NCI-H2227 treated with DMSO at 0.1 percent for 48 hours (cell line): Measurements from ENCODE around the gene TTBK2.

ENCODE experiments used
- DNase-seq: peaks from one replicate; lab custom pipeline; 2025; lab: John Stamatoyannopoulos, UW

TTBK2 gene

DNA sequence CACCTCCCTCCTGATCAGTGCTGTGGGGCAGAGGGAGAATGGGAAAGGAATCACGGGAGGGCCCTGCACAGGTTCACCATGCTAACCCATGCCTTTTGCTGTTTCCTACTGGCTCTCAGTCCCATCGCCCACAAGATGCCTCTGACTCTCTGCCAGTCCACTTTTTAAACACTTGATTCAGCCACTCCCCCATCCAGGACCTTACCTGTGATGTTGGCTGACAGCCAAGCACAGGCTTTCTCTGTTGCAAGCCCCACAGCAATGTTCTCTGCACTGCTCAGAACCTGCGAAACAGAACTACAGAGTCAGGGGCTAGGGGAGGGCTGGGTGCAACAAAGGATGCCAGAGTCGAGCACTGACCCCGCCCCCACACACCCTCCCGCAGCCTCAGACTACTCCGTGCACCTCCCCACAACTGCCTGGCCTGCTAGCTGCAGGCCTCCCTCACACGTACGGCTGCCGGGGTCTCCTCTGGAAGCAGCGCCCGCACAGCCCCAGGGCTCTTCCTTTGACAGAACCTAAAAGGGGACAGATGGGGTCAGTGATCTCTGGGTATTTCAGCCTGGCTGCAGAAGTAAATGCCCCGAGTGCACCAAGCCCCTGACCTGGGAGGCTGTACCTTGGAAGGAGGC is 192.7 kb downstream of the TTBK2 start:
- DNase-seq, result no peak

DNA sequence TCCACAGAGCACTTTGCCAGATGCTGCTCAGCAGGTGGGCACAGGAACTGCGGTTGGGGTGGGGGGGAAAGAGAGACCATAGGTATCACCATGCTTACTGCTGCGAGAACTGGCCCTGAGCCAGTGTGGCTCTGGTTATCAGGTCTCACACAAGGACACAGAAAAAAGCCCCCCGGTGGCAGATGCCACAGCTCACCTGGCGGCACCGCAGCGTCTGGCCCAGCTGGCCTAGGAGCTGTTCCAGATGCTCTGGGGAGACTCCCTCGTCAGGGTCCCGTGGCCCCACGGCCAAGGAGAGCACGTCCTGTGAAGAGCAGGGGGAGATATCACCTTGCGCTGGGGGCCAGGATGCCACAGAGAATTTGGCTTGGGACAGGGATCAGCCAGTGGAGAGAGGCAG is 194.5 kb downstream of the TTBK2 start:
- no peak for DNase-seq

DNA sequence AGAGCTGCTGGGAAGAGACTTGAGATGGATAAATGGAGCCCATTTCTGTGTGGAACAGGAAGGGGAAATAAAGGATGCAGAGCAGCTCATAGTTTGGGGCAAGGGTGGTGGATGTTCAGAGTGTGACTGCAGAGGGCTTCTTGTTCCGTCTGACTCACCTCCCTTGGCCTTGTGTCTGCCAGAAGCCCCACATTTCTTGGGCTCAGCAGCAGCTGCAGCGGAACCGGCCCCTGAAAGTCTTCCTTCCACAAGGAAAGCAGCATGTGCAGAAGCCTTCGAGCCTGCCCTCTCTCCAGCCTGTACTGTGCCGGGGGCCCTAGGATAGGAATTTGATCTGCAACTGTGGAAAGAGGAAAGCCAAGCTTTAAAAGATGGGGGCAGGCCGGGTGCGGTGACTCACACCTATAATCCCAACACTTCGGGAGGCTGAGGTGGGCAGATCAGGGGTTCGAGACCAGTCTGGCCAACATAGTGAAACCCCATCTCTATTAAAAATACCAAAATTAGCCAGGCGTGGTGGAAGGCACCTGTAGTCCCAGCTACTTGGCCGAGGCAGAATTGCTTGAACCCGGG is 195.2 kb downstream of the TTBK2 start:
- DNase-seq, result no peak

DNA sequence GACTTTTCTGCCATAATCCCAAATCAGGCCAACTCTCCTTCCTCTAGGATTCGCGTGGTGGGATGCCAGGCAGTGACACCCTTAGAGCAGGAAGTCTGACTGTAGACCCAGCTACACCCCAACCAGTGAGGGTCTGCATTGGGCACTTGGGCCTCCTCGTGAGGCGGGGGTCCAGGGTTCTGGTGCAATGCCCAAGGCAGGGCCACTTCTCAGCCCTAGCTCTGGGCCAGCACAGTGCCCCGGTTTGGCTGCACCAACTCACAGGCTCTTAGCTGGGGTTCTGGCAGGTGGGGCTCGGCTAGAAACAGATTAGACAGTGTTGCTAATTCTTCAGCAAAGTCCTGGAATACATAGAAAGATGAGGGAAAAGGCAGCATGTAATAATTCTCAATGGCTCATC is 196.3 kb downstream of the TTBK2 start:
- no peak for DNase-seq

DNA sequence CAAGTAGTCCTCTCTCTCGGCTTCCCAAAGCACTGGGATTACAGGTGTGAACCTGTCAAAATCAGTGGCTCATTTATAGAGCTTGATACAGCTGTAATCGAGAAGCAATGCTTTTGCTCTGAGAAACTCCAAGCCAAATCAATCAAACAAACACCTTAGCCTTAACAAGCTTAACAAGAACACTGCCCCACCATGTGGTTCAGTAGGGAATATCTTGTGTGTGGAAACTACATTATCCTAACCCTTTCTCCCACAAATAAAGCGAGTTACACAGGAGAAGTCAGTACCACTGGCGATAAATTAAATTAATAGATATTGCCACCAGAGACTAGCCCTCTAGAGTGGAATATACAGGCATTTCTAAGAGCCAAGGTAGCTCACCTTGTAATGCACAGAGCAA is 197.5 kb downstream of the TTBK2 start:
- no peak for DNase-seq

DNA sequence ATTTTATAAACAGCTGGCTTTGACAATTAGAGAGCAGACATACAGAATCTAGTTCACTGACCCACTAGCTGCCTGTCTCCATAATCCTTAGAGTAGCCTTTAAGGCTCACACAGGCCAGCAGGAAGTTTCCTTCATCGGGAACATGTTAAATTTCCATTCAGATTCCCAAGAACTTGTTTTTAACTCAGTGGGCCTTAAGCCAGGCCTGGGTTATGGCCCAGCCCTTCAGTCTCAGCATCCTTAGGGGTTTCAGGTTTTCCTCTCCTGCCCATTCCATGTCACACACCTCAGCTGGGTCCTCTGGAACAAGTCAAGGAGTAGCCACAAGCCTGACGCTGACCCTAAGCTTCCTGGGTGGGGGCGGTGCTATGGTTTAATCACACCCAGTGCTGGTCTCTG is 198.7 kb downstream of the TTBK2 start:
- no peak for DNase-seq

DNA sequence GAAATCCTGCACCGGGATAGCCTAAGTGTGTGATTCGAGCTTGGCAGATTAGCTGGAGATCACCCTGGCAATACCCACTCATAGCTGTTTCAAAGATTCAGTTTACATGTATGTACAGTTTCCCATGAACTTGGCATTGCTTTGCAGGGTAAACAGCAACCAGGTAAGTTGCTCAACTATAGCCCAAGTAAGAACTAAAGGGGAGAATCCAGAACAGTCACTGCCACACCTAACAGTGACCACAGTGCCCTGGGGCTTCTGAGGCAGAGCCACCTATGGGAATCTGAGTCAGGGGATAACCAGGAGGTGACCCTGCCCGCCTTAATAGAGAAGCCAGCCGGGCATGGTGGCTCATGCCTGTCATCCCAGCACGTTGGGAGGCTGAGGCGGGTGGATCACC is 199.6 kb downstream of the TTBK2 start:
- no peak for DNase-seq

DNA sequence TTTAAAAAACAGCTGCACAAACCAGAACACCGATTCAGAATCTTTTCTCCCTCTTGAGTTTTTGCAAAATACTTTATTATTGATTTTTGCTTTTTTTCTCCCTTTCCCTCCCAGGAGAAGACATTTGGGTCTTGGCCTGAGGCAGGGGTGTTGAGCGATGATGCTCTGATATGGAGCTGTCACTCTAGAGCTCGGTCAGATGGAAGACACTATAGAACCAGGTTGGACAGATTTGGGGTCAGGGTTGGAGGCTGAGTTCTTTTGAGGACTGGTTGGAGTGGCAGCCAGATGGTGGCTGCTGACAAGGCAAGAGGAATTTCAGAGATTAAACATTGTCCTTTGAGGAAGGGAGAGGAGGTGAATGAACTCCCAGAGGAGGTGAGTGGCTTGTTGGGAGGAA is 200.5 kb downstream of the TTBK2 start:
- DNase-seq, result no peak

DNA sequence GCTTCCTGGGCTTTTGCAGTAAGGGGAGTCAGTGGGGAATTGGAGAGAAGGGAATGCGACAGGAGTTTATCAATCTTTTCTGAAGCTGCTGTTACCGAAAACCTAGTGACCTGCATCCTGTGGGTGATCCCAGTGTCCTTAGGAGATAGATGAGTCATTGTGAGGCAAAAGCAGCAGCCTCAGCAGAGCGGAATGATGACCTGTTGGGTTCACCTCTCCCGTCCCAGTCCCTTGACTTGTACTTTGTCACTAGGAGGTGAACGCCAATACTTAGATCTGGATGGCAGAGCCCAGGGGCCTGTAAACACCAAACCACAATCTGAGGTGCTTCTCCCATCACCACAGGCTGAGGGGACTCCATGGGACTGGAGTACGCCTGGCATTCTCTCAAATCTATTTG is 201.5 kb downstream of the TTBK2 start:
- no peak for DNase-seq

DNA sequence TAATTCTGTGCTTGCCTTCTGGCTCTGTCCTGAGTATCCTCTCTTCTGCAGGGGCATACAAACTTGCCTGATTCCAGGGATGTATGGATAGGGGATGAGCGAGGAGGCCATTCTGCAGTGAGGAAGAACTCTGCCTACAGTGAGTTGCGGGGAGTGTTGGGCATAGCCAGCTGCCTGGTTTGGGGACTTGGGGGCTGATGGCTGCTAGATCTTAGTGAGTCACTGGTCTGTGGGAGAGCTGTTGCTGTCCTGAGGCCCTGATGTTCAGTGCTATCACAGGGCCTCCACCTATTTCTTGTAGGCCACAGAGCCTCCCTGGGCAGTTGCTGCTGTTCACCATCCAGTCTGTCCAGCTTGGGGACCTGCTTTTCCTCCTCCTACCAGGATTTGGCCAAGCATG is 204.0 kb downstream of the TTBK2 start:
- DNase-seq, result no peak

DNA sequence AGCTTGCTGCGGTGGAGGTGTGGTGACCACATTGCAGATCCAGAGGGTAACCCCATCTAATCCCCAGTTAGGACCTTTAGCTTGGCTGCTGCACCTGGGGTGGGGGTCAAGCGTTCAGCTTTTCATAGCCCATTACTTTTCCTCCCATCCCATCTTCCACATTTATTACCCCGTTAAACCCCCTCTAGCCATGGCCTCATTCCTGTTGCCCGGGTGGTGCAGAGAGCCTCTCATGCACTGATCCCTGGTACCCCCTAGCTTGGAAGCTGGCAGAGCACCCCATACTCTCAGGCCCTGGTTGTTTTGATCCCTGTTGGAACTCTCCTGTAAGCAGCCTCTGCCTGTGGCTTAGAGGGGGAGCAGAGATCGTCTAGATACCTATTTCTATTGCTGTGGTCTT is 204.5 kb downstream of the TTBK2 start:
- no peak for DNase-seq

DNA sequence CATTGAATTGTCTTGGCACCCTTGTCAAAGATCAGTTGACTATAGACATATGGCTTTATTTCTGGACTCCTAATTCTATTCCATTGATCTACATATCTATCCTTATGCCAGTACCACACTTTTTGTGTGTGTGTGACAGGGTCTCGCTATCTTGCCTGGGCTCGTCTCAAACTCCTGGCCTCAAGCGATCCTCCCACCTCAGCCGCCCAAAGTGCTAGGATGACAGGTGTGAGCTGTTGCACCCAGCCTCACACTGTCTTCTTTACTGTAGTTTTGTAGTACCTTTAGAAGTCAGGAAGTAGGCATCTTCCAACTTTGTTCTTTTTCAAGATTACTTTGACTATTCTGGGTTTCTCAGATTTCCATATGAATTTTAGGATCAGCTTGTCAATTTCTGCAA is 208.0 kb downstream of the TTBK2 start:
- no peak for DNase-seq

DNA sequence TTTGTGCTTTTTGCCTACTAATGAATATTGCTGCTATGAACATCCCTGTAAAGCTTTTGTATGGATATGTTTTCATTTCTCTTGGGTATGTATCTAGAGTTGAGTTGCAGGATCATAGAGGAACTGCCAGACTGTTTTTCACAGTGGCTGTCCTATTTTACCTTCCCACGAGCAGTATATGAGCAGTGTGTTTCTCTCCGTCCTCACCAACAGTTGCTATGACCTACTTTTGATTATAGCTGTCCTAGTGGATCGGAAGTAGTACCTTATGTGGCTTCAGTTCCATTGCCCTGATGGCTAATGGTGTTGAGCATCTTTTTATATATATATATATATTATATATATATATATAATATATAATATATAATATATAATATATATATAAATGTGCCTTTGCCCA is 208.8 kb downstream of the TTBK2 start:
- DNase-seq, result no peak

DNA sequence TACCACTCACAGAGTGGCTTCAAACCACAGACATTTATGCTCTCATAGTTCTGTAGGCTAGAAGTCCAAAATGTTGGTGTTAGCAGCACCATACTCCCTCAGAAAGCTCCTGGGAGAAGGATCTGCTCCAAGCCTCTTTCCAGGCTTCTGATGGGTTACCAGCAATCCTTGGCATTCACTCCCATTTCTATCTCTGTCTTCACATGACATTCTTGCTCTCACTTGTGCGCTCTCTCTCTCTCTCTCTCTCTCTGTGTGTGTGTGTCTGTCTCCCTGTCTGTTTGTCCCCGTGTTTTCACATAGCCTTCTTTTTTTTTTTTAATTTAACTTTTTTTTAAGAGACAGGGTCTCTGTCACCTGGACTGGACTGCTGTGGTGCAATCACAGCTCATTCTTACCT is 209.9 kb downstream of the TTBK2 start:
- no peak for DNase-seq

DNA sequence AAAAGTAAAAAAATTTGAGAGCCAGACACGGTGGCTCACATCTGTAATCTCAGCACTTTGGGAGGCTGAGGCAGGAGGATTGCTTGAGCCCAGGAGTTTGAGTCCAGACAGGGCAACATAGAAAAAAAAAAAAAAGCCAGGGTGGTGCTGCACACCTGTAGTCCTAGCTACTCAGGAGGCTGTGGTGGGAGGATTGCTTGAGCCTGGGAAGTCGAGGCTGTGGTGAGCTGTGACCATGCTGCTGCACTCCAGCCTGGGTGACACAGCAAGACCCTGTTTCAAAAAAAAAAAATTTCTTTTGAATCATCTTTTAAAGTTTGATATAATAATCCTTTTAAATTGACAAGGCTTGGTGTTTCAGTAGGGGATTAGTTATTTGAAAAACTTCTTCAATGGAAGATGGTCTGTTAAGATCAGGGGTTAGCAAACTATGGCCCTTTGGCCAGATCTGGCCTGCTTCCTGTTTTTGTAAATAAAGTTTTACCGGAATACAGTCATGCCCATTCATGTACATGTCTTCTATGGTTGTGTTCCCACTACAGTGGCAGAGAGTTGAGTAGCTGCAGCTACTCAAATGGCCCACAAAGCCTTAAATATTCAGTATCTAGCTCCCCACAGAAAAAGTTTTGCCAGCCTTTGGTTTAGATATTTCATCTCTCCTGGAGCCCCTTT is 212.6 kb downstream of the TTBK2 start:
- no peak for DNase-seq

DNA sequence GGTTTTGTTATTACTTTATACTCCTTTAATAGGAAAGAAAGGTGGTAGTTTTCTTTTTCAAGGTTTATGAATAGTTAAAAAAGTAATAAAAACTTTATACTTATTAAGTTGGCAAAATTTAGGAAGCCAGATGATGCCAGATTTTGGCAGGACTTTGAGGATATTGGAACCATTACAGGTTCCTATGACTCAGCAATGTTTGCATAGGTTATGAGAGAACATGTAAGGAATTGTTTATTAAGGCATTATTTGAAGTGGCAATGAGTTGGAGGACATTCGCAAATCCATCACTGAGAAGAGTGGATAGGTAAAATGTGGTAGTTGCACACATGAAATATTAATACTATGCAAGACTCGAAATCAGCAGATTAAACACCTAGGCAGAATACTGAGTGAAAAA is 213.5 kb downstream of the TTBK2 start:
- no peak for DNase-seq

DNA sequence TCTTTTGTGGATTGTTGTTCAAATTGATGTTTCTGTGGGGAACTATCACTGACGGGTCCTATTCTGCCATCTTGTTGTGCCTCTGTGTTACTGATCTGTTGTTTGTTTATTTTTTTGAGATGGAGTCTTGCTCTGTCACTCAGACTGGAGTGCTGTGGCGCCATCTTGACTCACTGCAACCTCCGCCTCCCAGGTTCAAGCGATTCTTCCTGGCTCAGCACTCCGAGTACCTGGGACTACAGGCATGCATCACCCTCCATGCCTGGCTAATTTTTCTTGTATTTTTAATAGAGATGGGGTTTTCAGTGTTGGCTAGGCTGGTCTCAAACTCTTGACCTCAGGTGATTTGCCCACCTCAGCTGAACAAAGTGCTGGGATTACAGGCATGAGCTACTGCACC is 215.2 kb downstream of the TTBK2 start:
- no peak for DNase-seq

DNA sequence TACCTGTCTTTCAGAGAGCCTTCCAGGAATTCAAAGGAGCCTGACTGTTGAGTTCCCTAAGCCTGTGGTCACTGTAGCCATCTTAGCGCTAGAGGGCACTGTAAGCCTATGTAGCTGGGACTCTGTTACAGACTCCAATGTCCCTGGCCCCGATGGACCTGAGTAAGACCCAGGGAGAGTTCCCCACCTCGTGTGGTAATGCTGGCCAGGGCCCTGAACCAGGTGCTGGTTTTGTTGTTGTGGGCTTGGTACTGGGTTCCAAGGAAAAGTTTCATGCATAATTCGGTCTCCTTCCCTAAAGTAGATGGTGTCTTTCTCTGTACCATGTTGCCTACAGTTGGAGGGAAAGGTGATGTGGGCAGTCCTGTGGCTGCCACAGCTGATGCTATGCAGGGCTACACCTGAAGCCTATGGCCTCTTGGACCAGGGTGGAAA is 216.1 kb downstream of the TTBK2 start:
- DNase-seq, result peak; percentile 63

DNA sequence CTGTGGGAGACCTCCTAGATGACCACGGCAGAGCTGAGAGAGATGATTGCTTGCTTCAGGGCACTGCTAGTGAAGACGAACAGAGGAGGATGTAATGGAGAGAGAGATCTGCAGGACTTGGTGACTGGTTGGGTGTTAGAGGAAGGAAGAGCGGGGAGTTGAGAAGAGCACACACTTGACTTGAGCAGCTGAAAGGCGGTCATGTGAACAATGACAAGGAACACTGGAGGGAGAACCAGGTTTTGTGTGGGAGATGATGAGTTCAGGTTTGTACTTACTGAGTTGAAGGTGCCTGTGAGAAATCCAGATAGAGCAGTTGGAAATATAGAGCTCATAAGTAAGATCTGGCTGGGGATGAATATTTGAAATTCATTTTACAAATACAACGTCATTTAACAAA is 224.0 kb downstream of the TTBK2 start:
- DNase-seq, result no peak

DNA sequence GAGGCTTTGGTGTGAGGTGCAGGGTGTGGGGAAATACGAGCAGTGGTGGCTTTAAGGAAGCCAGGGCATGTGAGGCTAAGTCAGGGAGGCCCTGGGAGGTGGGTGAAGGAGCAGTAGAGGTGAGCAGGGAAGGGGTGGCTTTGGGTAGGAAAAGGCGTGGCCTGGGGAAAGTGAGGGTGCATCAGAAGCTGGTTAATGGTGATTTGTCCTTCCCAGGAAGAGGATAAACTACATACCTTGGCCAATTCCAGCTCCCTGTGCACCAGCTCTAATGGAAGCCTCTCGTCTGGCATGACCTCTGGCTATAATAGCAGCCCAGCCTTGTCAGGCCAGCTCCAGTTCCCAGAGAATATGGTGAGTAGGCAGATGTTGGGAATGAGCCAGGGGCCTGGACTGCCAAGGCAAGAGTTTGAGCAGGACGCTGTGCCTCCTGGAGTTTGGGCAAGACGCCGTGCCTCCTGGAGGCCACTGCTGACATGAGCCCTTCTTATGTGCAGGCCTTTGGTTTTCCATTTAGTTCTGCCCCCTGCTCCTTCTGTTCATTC is 225.0 kb downstream of the TTBK2 start:
- no peak for DNase-seq

DNA sequence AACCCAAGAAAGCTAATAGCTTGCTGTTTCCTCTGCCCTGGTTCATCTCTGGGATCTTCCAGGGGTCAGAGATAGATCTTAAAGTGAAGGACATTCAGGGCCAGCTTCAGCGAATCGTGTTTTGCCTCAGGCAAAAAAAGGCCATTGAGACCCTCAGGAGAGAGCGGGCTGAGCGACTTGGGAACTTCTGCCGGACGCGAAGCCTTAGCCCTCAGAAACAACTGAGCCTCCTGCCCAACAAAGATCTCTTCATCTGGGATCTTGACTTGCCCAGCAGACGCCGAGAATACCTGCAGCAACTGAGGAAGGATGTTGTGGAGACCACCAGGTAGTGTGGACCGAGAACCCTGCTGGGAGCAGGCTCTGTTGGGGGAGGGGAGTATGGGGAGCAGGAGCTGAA is 226.2 kb downstream of the TTBK2 start:
- no peak for DNase-seq

DNA sequence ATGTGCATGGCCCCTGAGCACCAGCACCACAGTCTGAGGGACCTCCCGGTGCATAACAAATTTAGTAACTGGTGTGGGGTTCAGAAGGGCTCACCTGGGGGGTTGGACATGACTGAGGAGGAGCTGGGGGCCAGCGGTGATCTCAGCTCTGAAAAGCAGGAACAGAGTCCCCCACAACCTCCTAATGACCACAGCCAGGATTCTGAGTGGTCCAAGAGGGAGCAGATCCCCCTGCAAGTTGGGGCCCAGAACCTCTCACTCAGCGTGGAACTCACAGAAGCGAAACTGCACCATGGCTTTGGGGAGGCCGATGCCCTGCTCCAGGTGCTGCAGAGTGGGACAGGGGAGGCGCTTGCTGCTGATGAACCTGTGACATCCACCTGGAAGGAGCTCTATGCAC is 226.6 kb downstream of the TTBK2 start:
- no peak for DNase-seq

DNA sequence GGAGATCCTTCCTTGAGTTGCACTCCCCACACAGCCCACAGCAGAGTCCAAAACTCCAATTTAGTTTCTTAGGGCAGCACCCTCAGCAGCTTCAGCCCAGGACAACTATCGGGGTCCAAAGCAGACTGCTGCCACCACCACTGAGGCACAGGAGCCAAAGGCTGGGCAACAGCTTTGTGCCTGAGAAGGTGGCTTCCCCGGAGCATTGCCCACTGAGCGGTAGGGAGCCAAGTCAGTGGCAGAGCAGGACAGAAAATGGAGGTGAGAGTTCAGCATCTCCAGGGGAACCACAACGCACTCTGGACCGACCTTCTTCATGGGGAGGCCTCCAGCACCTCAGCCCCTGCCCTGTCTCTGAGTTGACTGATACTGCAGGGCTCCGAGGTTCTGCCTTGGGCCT is 227.1 kb downstream of the TTBK2 start:
- no peak for DNase-seq

DNA sequence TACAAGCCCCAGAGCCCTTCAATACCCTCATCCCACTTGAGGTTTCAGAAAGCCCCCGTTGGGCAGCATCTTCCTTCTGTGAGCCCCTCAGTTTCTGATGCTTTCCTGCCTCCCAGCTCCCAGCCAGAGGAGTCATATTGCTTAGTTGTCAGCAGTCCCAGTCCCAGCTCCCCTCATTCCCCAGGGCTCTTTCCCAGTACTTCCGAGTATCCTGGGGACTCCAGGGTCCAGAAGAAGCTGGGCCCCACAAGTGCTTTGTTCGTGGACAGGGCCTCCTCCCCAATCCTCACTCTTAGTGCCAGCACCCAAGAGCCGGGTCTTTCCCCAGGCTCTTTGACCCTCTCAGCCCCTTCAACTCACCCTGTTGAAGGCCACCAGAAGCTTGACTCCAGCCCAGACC is 227.6 kb downstream of the TTBK2 start:
- DNase-seq, result no peak
